Thyroid gland (tissue), 4 donors: ENCODE results near the gene PUM2. TPM values are rescaled to one million over a fixed set of nuclear protein-coding genes. Genes with fewer than 3 reads are reported as not detected.
A peak's percentile ranks its signal among the peaks of the same experiment; 100 is the strongest.

ENCODE experiments used
- DNase-seq, 2 donors: peaks; one replicate each; pipeline ENCODE4 v3.0.0-alpha.2; 2019
- H3K27ac ChIP-seq, 3 donors: fragments of 200-600 bp; sonication (generic); 1 replicate in 2 of 3; 2 replicates in 1 of 3; pipeline ENCODE4 v1.5.1; 2016 to 2019; ENCODE audit warnings: mild to moderate bottlenecking in 1 of 3, moderate library complexity in 1 of 3
- H3K27me3 ChIP-seq: fragments of 200-600 bp; sonication (generic); one replicate; pipeline ENCODE4 v1.5.1; 2019
- H3K36me3 ChIP-seq, 2 donors: fragments of 200-600 bp; sonication (generic); one replicate each; pipeline ENCODE4 v1.5.1; 2016 to 2019
- H3K4me1 ChIP-seq, 2 donors: fragments of 200-600 bp; sonication (generic); one replicate each; pipeline ENCODE4 v1.5.1; 2017 to 2019
- H3K4me3 ChIP-seq, 3 donors: fragments of 200-600 bp; sonication (generic); replicated peaks in 1 of 3; 1 replicate in 2 of 3; 2 replicates in 1 of 3; pipeline ENCODE4 v1.5.1; 2016; ENCODE audit warnings: mild to moderate bottlenecking in 1 of 3
- H3K9me3 ChIP-seq: fragments of 200-600 bp; sonication (generic); one replicate; pipeline ENCODE4 v1.5.1; 2017
- CTCF ChIP-seq, 6 experiments: fragments of 200-600 bp in 3 of 6; fragments of 450-650 bp in 3 of 6; sonication (generic) in 3 of 6; IDR thresholded peaks; one replicate each; pipeline ENCODE4 v1.5.1; 2016 to 2019; ENCODE audit warnings: antibody characterized with exemption in 6 of 6, mild to moderate bottlenecking in 2 of 6, inconsistent platforms in 1 of 6, moderate library complexity in 1 of 6
- POLR2A ChIP-seq, 2 donors: fragments of 450-650 bp; IDR thresholded peaks; one replicate each; pipeline ENCODE4 v1.6.1; 2017; ENCODE audit warnings: antibody characterized with exemption in 2 of 2, mild to moderate bottlenecking in 2 of 2, moderate library complexity in 1 of 2
- WGBS, 2 donors: methylation state at CpG; one replicate each; pipeline ENCODE4 v1.1.5; 2017; 5-methylcytosine and 5-hydroxymethylcytosine counted together
- intact Hi-C: fragments of 100-400 bp; cut with DNase I; formaldehyde crosslinking; loops from one replicate; pipeline ENCODE4 v1.15.1; 2023
- total RNA-seq, 4 donors: library from RNA; depleted of rRNA; stranded (reverse); fragments of >200 nt; gene quantifications; one replicate each; pipeline ENCODE4 v1.2.3, GENCODE V29; 2016

PUM2 gene
- total RNA-seq, 4 donors from 2014 or later, result 87.5 to 102 (median 91.8) TPM

- Histone ChIP-seq H3K27me3 (no peaks in the 10 kb centered on the region), H3K27ac (peak overlapping the region in 1 of 3 donors; percentile 73), H3K36me3 (no peaks in the 10 kb centered on the region), H3K9me3 (no peaks in the 10 kb centered on the region), H3K4me1 (peaks cover 19 to 48% of the 10 kb centered on the region in 2 donors), H3K4me3 (no peak overlapping the region)
- 85 to 86% methylated on average over 8 to 14 of the region's 14 CpGs for WGBS, 2 donors
- no peak for DNase-seq
- TF ChIP-seq CTCF (IDR thresholded peaks at IDR 0.05), result no peak
- no peak for TF ChIP-seq POLR2A (IDR thresholded peaks at IDR 0.05)
- intact Hi-C loops, result no loop called here
Measured at GRCh38 chr2:20211860-20212458, 138.7 kb downstream of the PUM2 start.

DNA sequence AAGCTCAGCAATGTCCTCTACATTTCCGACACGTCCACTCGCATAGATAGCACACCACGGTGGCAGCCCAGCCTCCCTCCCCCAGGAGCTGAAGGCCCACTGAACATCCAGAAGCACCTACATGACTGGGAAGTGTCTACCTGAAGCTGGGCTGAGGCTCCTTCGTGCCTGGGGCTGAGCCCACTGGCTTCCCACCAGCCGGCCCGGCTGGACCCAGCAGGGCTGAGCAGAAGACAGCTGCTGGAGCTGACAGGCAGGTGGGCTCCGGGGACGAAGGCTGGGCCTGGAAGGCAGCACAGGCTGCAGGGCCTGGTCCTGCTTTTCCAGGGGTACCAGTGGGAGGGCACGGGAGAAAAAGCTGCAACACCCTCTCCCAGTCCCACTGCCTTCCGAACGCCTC lies 139.2 kb downstream of the PUM2 start:
- 86 to 89% methylated on average over 11 to 12 of the region's 12 CpGs for WGBS, 2 donors
- Histone ChIP-seq H3K4me3 (no peak overlapping the region), H3K27ac (no peak overlapping the region), H3K4me1 (peaks cover 19 to 53% of the 10 kb centered on the region in 2 donors), H3K9me3 (no peaks in the 10 kb centered on the region), H3K36me3 (no peaks in the 10 kb centered on the region), H3K27me3 (no peaks in the 10 kb centered on the region)
- TF ChIP-seq POLR2A (IDR thresholded peaks at IDR 0.05) (no peak), CTCF (IDR thresholded peaks at IDR 0.05) (no peak)
- no peak for DNase-seq
- intact Hi-C loops, result no loop called here

DNA sequence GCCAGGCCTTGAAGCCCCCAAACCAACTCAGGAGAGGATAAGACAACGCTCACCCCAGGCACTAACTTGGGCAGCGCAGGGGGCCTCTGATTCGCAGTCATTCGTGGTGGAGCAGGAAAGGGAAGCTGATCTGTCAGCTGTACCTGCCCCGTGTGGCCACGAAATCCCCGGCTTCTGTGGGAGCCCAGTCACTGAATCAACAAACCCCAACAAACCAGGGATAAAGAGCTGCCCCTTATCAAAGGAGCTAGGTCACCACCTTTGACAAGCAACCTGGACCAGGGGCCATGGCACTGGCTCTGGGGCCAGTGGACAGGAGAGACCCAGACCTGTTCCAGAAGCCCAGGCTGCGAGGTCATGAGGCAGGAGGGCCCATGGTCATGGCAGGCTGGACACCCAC lies 140.2 kb downstream of the PUM2 start:
- peaks cover 19 to 63% of the 10 kb centered on the region in 2 donors for H3K4me1 ChIP-seq
- no peak for DNase-seq
- 89 to 96% methylated on average over 4 to 5 of the region's 8 CpGs for WGBS, 2 donors

DNA sequence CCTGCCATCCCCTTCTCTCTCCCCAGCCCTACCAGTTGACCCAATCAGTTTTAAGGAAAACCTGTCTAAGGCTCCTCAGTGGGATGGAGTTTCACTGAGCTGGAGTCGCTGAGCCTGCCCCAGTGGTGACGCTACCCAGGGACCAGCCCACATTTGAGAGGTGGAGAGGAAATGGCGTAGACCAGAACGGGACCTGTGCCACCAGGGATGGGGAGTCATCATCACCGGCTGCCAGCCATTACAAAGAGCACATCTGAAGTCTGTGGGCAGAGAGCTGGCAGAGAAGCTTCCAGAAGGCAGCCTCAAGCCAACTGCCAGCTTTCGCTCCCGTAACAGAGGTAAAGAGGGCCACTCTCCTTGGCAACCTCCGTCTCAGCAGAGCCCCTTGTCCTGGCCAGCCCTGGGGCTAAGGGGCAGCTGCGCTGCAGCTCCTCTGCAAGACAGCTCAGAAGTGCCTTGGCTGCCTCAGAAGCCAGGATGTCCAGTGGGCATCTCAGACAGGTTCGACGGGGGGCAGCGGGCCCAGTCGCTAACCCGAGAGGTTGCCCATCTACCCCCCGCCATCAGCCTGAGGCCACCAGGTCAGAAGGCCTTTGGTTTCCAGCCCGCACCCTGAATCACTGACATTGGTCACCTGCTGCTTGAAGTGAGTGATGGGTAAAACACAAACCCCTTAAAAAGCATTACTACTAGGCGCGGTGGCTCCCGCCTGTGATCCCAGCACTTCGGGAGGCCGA lies 141.1 kb downstream of the PUM2 start:
- DNase-seq, result no peak
- no peak for TF ChIP-seq CTCF (IDR thresholded peaks at IDR 0.05)
- TF ChIP-seq POLR2A (IDR thresholded peaks at IDR 0.05), result no peak
- WGBS, 2 donors, result 90 to 93% methylated on average over 18 to 21 of the region's 21 CpGs
- Histone ChIP-seq H3K4me1 (peaks cover 19 to 59% of the 10 kb centered on the region in 2 donors), H3K4me3 (no peak overlapping the region), H3K36me3 (no peaks in the 10 kb centered on the region), H3K27me3 (no peaks in the 10 kb centered on the region), H3K9me3 (no peaks in the 10 kb centered on the region), H3K27ac (no peak overlapping the region)
- intact Hi-C loops, result no loop called here

More for the DNA sequence above, 140.2 kb downstream of the PUM2 start:
- intact Hi-C loops, result no loop called here
- Histone ChIP-seq H3K27me3 (no peaks in the 10 kb centered on the region), H3K4me3 (no peak overlapping the region), H3K36me3 (no peaks in the 10 kb centered on the region), H3K9me3 (no peaks in the 10 kb centered on the region), H3K27ac (no peak overlapping the region)
- TF ChIP-seq POLR2A (IDR thresholded peaks at IDR 0.05), result no peak
- no peak for TF ChIP-seq CTCF (IDR thresholded peaks at IDR 0.05)

- Histone ChIP-seq H3K27ac (peak overlapping the region; percentile 57 to 71 (median 69)), H3K4me3 (no peak overlapping the region), H3K27me3 (no peaks in the 10 kb centered on the region), H3K36me3 (no peaks in the 10 kb centered on the region), H3K9me3 (no peaks in the 10 kb centered on the region), H3K4me1 (peaks cover 11 to 48% of the 10 kb centered on the region in 2 donors)
- DNase-seq, result no peak
- WGBS, 2 donors, result 40 to 69% methylated on average over 1 to 5 of the region's 5 CpGs
- intact Hi-C loops, result no loop called here
- TF ChIP-seq CTCF (IDR thresholded peaks at IDR 0.05), result no peak
- no peak for TF ChIP-seq POLR2A (IDR thresholded peaks at IDR 0.05)
Measured at GRCh38 chr2:20208476-20208859, 142.2 kb downstream of the PUM2 start.
